DOHH2 (cell line): ENCODE results near the gene FBXO30.

Experiments
- H3F3A ChIP-seq: fragments of 200-600 bp; sonication (generic), shearing (Covaris generic); 2 replicates; pipeline ENCODE4 v1.6.0; 2016; ENCODE audit warnings: antibody characterized with exemption, mild to moderate bottlenecking; ENCODE audit not compliant: control insufficient read depth, insufficient read depth
- H3K27ac ChIP-seq: fragments of 200-600 bp; sonication (generic); 2 replicates; pipeline ENCODE4 v1.5.1; 2014; ENCODE audit warnings: low read depth, mild to moderate bottlenecking, low read length, moderate library complexity
- H3K27me3 ChIP-seq: fragments of 200-600 bp; sonication (generic); 2 replicates; pipeline ENCODE4 v1.6.1; 2014; ENCODE audit warnings: mild to moderate bottlenecking, low read length, mixed read lengths; ENCODE audit not compliant: control insufficient read depth
- H3K36me3 ChIP-seq: fragments of 200-600 bp; sonication (generic); 2 replicates; pipeline ENCODE4 v1.6.1; 2014; ENCODE audit warnings: mild to moderate bottlenecking, low read length, moderate library complexity, mixed read lengths; ENCODE audit not compliant: control insufficient read depth
- H3K4me1 ChIP-seq: fragments of 200-600 bp; sonication (generic); 2 replicates; pipeline ENCODE4 v1.6.1; 2014; ENCODE audit warnings: mild to moderate bottlenecking, low read length, mixed read lengths; ENCODE audit not compliant: control insufficient read depth
- H3K4me2 ChIP-seq: fragments of 200-600 bp; sonication (generic); 2 replicates; pipeline ENCODE4 v1.6.0; 2014; ENCODE audit warnings: mild to moderate bottlenecking, low read length, moderate library complexity
- H3K4me3 ChIP-seq: fragments of 200-600 bp; sonication (generic); 2 replicates; pipeline ENCODE4 v1.5.1; 2014; ENCODE audit warnings: mild to moderate bottlenecking, low read length, mixed read lengths
- H3K79me2 ChIP-seq: fragments of 200-600 bp; sonication (generic); 2 replicates; pipeline ENCODE4 v1.6.1; 2014; ENCODE audit warnings: mild to moderate bottlenecking, low read length, mixed read lengths; ENCODE audit not compliant: control insufficient read depth
- H3K9me2 ChIP-seq: fragments of 200-600 bp; sonication (generic); replicated peaks from 2 replicates; pipeline ENCODE4 v1.6.1; 2014; ENCODE audit warnings: mild to moderate bottlenecking, low read length, mixed read lengths; ENCODE audit not compliant: control insufficient read depth
- H3K9me3 ChIP-seq: fragments of 200-600 bp; sonication (generic); 2 replicates; pipeline ENCODE4 v1.6.1; 2014; ENCODE audit warnings: antibody characterized with exemption, low read length, mixed read lengths; ENCODE audit not compliant: control insufficient read depth, insufficient read depth
- H4K20me1 ChIP-seq: fragments of 200-600 bp; sonication (generic); 2 replicates; pipeline ENCODE4 v1.6.0; 2014; ENCODE audit warnings: low read depth, mild to moderate bottlenecking, antibody characterized with exemption, low read length, moderate library complexity; ENCODE audit not compliant: control insufficient read depth, insufficient read depth
- EZH2phosphoT487 ChIP-seq: fragments of 200-600 bp; sonication (generic); IDR thresholded peaks from 2 replicates; pipeline ENCODE4 v1.6.1; 2017; ENCODE audit warnings: borderline replicate concordance, mild to moderate bottlenecking, antibody characterized with exemption, low read length, moderate library complexity, mixed read lengths
- TF ChIP-seq, protein P1 (sequence below): fragments of 200-600 bp; sonication (generic); IDR thresholded peaks from one replicate; pipeline ENCODE4 v1.5.1; 2014; ENCODE audit warnings: antibody characterized with exemption, mild to moderate bottlenecking, low read depth, low read length; ENCODE audit not compliant: poor library complexity, severe bottlenecking

The FBXO30 gene

DNA sequence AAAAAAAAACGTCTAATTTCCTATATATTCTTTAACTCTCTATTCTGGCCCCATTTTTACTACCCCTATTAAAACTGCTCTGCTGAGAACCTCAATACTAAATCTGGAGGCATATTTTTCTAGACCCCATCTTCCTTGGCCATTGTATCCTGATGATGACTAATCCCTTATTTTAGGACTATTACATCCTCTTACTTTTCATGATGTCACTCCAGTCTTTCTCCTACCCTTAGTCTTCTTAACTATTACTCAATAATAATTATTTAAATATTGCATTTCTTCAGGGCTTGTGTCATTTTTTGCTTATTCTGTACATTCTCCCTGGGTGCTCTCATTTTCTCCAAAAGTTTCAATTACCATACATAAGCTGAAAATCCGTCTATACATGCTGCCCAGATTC lies 6.4 kb downstream of the FBXO30 start:
- Histone ChIP-seq H3K9me3 (no peaks in the 10 kb centered on the region), H3K4me3 (no peak overlapping the region), H3K79me2 (peaks cover 95% of the 10 kb centered on the region), H3K4me2 (no peak overlapping the region), H3K9me2 (no peaks in the 10 kb centered on the region), H3K27me3 (no peaks in the 10 kb centered on the region), H3F3A (no peaks in the 10 kb centered on the region), H3K27ac (no peak overlapping the region), H3K4me1 (peaks cover 41% of the 10 kb centered on the region), H4K20me1 (no peaks in the 10 kb centered on the region), H3K36me3 (peaks cover 55% of the 10 kb centered on the region)
- no peak for TF ChIP-seq EZH2phosphoT487
- TF ChIP-seq, protein P1, sequence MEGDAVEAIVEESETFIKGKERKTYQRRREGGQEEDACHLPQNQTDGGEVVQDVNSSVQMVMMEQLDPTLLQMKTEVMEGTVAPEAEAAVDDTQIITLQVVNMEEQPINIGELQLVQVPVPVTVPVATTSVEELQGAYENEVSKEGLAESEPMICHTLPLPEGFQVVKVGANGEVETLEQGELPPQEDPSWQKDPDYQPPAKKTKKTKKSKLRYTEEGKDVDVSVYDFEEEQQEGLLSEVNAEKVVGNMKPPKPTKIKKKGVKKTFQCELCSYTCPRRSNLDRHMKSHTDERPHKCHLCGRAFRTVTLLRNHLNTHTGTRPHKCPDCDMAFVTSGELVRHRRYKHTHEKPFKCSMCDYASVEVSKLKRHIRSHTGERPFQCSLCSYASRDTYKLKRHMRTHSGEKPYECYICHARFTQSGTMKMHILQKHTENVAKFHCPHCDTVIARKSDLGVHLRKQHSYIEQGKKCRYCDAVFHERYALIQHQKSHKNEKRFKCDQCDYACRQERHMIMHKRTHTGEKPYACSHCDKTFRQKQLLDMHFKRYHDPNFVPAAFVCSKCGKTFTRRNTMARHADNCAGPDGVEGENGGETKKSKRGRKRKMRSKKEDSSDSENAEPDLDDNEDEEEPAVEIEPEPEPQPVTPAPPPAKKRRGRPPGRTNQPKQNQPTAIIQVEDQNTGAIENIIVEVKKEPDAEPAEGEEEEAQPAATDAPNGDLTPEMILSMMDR, result no peak

- Histone ChIP-seq H4K20me1 (no peaks in the 10 kb centered on the region), H3K4me1 (peaks cover 17% of the 10 kb centered on the region), H3K27ac (no peak overlapping the region), H3K79me2 (peaks cover 95% of the 10 kb centered on the region), H3K27me3 (no peaks in the 10 kb centered on the region), H3K9me2 (no peaks in the 10 kb centered on the region), H3F3A (no peaks in the 10 kb centered on the region), H3K4me2 (no peak overlapping the region), H3K4me3 (no peak overlapping the region), H3K36me3 (peaks cover 93% of the 10 kb centered on the region), H3K9me3 (no peaks in the 10 kb centered on the region)
- TF ChIP-seq EZH2phosphoT487, result no peak
- TF ChIP-seq, protein P1, result no peak
These were observed 12.5 kb downstream of the FBXO30 start for GRCh38 chr6:145802141-145802540.

DNA sequence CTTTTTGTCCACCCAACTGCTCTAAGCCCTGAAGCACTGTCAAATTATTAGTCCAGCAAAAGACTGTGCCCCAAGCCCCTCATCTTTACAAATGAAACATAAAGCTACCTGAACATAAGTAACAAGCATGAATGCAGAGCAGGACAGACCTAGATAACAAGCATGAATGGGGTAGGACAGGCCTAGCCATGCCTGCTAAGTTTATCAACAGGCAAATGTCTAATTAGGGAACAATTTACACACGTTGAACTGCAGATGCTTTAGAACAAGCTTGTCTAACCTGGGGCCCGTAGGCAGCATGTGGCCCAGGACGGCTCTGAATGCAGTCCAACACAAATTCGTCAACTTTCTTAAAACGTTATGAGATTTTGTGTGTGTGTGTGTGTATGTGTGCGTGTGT lies 13.6 kb downstream of the FBXO30 start:
- Histone ChIP-seq H3K36me3 (peaks cover 92% of the 10 kb centered on the region), H3K4me2 (peak overlapping the region; percentile 25; the same call in 1 of the 2 replicates), H4K20me1 (no peaks in the 10 kb centered on the region), H3K9me3 (no peaks in the 10 kb centered on the region), H3K79me2 (peaks cover 98% of the 10 kb centered on the region), H3K4me1 (peaks cover 17% of the 10 kb centered on the region), H3K4me3 (no peak overlapping the region), H3K27me3 (no peaks in the 10 kb centered on the region), H3K9me2 (no peaks in the 10 kb centered on the region), H3F3A (no peaks in the 10 kb centered on the region), H3K27ac (0 out of 2 replicates have a peak overlapping the region, but pooled peaks have one; percentile 3)
- TF ChIP-seq EZH2phosphoT487, result no peak
- TF ChIP-seq, protein P1, result no peak

DNA sequence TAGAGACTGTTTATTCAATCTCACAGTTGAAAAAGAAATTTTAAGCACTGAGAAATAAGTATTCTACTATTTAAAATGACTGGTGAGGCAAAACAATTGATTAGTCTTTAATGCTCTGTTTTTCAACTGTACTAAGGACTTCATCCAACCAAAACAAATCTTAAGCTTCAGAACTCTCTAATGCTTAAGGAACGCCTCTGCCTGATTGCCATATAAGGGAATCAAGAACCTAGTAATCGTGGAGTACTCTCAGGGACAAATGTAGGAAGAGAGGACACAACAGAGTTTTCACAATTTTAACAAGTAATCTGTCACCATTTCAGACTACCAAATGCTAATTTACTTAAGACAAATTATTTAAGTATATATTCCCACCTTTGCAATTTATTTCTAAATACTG lies 16.1 kb downstream of the FBXO30 start:
- peaks cover 78% of the 10 kb centered on the region for H3K36me3 ChIP-seq
- no peaks in the 10 kb centered on the region for H4K20me1 ChIP-seq
- H3K79me2 ChIP-seq, result peaks cover 92% of the 10 kb centered on the region

More for the DNA sequence above, 16.1 kb downstream of the FBXO30 start:
- no peak overlapping the region for H3K4me3 ChIP-seq
- H3K9me2 ChIP-seq, result no peaks in the 10 kb centered on the region
- H3K9me3 ChIP-seq, result no peaks in the 10 kb centered on the region
- H3K27ac ChIP-seq, result no peak overlapping the region
- H3K4me2 ChIP-seq, result no peak overlapping the region
- no peaks in the 10 kb centered on the region for H3F3A ChIP-seq
- TF ChIP-seq, protein P1, result no peak
- no peak for TF ChIP-seq EZH2phosphoT487
- no peaks in the 10 kb centered on the region for H3K27me3 ChIP-seq
- H3K4me1 ChIP-seq, result peaks cover 17% of the 10 kb centered on the region
